Measurements from ENCODE around the gene RNF215. TPM values are rescaled to one million over a fixed set of nuclear protein-coding genes. Genes with fewer than 3 reads are reported as not detected.

The RNF215 gene
- total RNA-seq = 4.3 TPM
- long read RNA-seq, transcript RNF215-203 (9 exons, 1,992 nt) = major isoform, 5 of 9 reads
- long read RNA-seq, partial matches to known transcripts = 1 of 9 reads
- long read RNA-seq, other reads (novel, unspliced or antisense) = 1 of 9 reads

DNA sequence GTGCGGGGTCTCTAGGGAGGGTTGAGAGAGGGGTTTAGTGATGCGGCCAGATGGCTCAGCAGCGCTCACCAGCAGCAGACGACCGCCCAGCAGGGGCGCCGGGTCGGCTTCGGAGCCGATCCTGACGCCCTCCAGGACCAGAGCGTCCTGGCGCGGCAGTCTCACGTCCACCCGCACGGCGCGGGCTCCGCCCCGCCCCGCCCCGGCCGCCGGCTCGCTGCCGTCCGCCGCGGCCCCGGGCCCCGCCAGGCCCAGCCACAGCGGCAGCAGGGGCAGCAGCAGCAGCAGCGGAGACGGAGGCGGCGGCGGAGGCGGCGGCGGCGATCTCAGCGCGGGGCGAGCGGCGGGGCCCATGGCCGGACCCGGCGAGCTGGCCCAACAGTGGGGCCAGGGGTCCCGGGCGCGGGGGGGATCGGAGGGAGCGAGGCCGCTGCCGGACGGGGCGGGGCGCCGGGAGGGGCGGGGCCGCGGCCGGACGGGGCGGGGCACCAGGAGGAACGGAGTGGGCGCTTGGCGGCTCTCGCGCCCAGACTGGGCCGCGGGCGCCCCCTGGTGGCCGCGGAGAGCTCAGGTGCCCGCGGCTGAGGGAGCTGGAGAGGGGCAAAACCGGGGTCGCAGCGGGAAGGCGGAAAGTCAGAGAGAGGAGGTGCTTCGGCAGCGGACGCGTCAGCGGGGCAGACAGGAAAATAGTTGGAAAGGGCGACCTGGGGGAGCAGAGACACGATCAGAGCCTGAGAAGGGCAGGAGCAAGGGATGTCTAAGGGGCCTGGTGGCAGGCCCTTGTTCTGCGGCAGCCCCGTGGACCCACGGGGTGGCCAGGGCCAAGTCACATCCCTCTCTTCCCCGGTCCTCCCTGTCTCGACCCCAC, at the start of gene RNF215:
Gene RNF215, minus strand, starts transcription at position 452 of the 868 bp plus-strand sequence. Its CDS starts 98 bp downstream, at position 354.
- peak; percentile 97 for ATAC-seq (ENCODE audit: poor library complexity)
- intact Hi-C loops (cut with DNase I) = loop anchor here (1.0 to 5.0 kb wide), 3 partner anchors 99 to 280 kb away; no protein-coding TSS in a partner anchor
- DNase-seq = peak; percentile 90

DNA sequence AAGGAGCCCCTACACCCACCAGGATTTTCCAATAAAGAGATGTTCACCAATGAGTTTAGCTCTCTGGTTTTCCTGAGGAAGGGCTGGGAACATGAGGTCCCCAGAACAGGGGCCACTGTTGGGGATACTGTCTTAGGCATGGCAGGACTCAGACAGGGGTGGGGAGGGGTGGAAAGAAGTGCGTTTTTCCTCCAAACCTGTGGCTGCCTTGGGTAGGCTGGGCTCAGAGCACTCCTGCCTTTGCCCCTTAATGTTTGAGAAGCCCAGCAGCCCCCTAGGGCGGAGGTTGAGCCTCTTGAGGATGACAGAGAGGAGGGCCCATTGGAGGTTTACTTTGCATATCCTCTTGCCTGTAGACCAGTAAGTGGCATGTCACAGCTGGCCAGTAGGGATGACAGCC, 49.0 kb upstream of the RNF215 start:
- intact Hi-C loops (cut with DNase I) = no loop called here
- ATAC-seq (ENCODE audit: poor library complexity) (no peak), DNase-seq (no peak)

DNA sequence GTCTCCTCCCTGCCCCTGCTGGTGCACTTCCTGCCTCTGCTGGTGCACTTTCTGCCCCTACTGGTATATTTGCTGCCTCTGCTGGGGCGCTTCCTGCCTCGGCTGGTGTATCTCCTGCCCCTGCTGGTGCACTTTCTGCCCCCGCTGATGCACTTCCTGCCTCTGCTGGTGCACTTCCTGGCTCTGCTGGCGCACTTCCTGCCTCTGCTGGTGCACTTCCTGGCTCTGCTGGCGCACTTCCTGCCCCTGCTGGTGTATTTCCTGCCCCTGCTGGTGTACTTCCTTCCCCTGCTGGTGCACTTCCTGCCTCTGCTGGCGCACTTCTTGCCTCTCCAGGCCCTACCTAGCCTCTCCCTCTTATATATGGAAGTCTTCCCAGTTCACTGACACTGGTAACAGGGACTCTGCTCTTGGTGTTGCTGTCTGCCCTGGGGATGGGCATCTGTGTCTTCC, 48.5 kb upstream of the RNF215 start:
- ATAC-seq (ENCODE audit: poor library complexity) = no peak
- DNase-seq = peak; percentile 48
- intact Hi-C loops (cut with DNase I) = no loop called here

DNA sequence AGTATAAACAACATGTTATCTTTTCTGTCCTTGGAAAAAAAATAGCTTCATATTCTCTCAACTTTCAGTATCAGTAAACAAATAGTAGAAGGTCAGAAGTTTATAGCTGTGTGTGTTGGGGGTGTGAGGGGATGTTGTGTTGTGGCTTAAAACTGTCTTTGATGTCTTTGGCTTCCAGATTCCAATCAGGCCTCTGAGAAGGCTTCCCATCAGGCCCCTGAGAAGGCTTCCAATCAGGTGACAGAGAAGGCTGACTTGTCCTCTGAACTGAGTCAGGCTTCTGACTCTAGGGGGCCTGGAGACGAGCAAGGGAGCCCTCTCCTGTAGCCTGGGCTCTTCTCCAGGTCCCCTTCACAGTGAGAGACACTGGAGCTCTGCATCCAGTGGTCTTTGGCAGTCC, 47.6 kb upstream of the RNF215 start:
- no peak for DNase-seq
- no peak for ATAC-seq (ENCODE audit: poor library complexity)
- intact Hi-C loops (cut with DNase I) = no loop called here

DNA sequence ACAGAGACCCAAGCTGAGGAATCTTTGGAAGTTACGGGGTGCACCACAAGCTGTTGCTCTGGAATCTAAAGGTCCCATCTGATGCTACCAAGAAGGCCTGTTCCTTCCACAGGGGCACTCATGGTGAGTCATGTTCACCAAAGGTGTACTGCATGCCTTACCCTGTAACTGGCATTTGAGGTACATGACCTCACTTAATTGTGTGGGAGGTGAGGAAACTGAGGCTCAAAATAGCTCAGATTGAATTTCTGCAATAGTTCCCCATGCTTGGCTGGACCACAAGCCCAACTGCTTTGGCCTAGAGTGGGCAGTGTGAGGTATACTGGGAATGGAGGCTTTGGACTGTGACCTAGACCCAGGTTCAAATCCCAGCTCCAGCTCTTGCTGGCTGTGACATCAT, 46.6 kb upstream of the RNF215 start:
- DNase-seq (no peak), ATAC-seq (ENCODE audit: poor library complexity) (no peak)
- intact Hi-C loops (cut with DNase I) = no loop called here

DNA sequence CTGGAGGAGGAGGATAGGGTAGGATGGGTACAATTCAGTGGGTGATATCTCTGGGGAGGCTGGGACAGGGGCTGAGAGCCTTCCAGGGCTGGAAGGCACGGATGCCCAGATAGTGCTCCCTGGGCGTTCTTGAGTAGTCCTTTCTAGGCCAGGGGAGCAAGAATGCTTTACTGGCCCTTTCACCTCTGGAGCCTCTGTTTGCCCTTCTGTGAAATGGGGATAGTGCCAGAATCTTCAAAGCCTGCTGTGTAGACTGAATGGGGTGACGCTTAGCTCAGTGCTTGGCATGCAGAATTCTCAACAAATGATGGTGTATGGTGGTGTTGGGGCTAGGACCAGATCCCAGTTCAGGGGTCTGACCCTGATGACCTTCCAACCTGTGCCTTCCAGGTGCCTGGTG, 46.0 kb upstream of the RNF215 start:
- ATAC-seq (ENCODE audit: poor library complexity) (no peak), DNase-seq (no peak)
- intact Hi-C loops (cut with DNase I) = no loop called here

DNA sequence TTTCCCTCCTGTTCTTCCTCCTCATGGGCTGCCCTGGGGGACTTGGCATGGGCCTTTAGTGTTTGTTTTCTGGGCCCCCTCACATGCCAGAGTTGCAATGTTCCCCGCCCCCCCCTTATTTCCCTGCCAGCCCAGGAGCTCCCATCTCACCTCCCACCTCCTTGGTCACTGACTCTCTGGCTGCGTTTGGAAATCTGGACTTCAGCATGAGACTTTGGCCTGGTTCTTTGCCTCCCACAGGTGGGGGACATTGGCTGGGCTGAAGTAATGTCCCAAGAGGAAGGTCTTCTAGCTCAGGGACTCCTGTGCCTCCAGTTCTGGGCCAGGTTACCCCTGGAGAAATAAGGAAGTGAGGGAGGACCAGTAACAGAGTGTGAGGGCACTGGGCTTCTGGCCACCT, 45.3 kb upstream of the RNF215 start:
- DNase-seq (no peak), ATAC-seq (ENCODE audit: poor library complexity) (no peak)
- intact Hi-C loops (cut with DNase I) = no loop called here

DNA sequence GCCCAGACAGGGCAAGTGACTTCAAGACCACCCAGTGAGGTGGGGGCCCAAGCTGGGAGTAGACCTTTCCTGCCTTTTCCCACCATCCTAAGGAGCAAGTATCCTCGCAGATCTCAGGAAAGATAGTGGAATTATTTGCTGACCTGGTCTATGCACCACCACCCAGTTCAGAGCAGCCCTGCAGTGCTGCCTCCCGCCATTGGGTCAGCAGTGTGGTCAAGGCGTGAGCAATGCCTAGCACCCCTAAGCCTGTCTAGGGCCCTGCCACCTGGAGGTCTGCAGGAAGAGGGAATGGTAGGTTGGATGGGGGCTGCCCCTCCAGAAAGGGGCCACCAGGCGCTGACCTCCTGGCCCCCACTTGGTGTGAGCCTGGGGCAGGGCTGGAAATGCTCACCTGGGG, 44.9 kb upstream of the RNF215 start:
- DNase-seq = no peak
- ATAC-seq (ENCODE audit: poor library complexity) = no peak
- intact Hi-C loops (cut with DNase I) = no loop called here

DNA sequence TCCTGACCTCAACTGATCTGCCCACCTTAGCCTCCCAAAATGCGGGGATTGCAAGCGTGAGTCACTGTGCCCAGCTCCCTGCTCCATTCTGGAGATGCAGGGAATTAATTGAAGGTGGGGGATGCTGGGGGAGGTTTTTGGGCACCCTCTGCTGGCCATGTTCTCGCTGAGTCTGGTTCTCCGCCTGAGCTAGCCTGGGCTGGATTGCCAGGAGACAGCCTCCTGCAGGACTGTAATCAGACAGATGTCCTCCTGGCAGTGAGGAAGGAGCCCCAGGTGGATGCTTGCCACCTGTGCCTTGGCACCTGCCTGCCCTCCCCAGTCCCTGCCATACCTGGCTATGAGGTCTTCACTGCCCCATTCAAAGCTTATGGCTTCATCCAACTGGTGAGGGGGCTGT, 43.7 kb upstream of the RNF215 start:
- no peak for ATAC-seq (ENCODE audit: poor library complexity)
- no peak for DNase-seq
- intact Hi-C loops (cut with DNase I) = no loop called here

DNA sequence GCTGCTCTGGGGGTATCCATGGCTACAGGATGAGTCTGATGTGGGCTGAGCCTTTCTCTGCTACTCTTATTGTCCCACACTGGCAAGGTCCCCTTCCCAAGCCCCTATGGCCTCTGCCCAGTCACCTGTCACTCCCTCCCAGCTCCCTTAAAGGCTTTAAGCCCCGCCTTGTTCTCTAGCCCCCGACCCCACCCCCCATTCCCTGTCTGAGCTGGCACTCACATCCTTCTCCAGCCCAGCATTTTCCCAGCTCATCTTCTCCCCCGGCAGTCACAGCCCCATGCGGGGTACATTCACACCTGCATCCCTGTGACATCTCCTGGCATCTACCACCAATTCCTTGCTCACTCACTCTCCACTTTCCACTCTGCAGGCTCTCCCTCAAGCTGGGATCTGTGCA, 42.7 kb upstream of the RNF215 start:
- DNase-seq (no peak), ATAC-seq (ENCODE audit: poor library complexity) (no peak)
- intact Hi-C loops (cut with DNase I) = no loop called here

DNA sequence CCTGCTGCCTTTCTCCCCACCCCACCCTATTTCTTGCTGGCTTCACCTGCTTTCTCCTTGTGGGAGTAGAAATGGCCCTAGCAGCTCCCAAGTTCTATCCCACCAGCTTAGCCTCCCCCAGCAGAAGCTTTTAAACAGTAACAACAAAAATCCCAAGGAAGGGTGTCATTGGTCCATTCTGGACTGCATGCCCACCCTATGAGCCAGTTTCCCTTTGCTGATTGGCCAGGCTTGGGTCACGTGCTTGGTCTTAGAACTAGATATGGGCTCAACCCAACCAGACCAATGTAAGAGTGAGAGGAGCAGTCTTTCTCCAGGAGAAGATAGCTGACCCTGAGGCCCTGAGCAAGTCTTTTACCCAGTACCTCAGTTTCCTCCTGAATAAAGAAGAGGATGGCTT, 40.7 kb upstream of the RNF215 start:
- intact Hi-C loops (cut with DNase I) = no loop called here
- DNase-seq (no peak), ATAC-seq (ENCODE audit: poor library complexity) (no peak)

DNA sequence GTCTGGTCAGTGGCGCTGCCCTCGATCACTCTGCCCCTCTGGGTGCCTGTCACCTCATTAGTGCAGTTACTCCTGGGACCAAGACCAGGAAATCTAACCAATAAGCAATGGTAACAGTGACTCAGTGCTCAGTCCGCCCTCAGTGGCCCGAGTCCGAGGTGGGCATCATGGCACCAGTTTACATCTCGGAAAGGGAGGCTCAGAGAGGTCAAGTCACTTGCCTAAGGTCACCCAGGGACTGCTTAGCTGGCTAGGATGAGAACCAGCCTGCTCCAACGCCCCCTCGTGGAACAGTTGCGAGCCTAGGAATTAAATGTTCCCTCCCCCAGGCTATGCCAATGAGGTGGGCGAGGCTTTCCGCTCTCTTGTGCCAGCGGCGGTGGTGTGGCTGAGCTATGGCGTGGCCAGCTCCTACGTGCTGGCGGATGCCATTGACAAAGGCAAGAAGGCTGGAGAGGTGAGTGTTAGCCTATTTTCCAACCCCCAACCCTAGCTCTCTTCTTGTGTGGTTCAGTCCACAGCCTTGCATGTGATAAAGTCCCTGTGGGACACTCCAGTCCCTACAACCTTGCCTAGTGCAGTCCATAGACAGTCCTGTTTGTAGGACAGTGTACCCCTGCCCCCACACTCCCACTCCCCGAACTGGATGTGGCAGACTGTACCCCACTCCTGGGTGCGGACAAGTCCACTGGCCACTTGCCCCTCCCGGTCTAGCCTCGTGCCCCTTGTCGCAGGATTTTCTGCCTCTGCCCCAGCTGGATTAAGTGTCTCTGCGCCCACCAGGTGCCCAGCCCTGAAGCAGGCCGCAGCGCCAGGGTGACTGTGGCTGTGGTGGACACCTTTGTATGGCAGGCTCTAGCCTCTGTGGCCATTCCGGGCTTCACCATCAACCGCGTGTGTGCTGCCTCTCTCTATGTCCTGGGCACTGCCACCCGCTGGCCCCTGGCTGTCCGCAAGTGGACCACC, 39.5 kb upstream of the RNF215 start:
- DNase-seq = peak; percentile 86
- intact Hi-C loops (cut with DNase I) = no loop called here

DNA sequence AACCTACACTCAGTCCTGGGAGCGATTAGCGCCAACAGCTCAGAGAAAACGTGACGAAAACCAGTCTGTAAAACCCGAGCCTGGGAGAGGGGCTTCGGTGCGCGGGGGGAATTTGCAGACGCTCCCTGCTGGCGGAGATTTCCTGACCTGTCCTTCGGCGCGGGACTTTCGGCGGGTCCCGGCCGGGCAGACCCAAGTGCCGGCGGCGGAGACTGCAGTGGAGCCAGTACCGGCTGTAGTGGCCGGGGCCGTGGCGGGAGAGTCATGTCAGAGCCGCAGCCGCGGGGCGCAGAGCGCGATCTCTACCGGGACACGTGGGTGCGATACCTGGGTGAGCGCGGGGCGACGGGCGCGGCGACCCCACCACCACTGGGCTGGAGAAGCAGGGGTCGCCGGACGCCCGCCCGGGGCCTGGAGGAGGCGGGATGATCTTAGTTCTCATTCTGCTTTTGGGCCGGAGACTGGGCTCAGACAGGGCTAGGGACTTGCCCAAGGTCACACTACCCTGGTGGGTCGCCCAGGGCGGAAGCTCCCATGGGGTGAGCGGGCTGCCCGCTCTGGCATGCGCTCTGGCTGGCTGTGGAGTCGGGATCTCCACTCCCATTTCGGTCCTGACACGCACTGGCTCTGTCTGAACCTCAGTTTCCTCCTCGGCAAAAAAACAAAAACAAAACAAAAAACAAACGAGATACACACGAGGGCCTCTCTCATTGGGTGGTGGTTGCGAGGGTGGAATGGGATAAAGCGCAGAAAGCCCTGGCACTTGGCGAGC, 38.6 kb upstream of the RNF215 start, which contains the start of gene MTFP1:
Gene MTFP1, plus strand, starts transcription at position 153 of the 772 bp plus-strand sequence. Its CDS starts 112 bp downstream, at position 265.
- intact Hi-C loops (cut with DNase I) = no loop called here
- ATAC-seq (ENCODE audit: poor library complexity) (peak; percentile 24), DNase-seq (peak; percentile 73)

More for the DNA sequence above, 39.5 kb upstream of the RNF215 start:
- ATAC-seq (ENCODE audit: poor library complexity) = peak; percentile 19

DNA sequence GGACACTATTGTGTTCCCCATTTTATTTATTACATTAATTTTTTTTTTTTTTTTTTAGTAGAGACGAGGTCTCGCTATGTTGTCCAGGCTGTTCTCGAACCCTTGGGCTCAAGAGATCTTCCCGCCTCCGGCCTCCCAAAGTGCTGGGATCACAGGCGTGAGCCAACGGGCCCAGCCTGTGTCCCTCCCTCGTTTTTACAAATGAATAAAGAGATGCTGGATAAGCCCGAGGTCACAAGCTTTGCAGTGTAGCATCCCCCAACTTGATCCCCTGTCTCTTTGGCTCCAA, 38.1 kb upstream of the RNF215 start:
- DNase-seq = no peak
- intact Hi-C loops (cut with DNase I) = no loop called here
- ATAC-seq (ENCODE audit: poor library complexity) = no peak

DNA sequence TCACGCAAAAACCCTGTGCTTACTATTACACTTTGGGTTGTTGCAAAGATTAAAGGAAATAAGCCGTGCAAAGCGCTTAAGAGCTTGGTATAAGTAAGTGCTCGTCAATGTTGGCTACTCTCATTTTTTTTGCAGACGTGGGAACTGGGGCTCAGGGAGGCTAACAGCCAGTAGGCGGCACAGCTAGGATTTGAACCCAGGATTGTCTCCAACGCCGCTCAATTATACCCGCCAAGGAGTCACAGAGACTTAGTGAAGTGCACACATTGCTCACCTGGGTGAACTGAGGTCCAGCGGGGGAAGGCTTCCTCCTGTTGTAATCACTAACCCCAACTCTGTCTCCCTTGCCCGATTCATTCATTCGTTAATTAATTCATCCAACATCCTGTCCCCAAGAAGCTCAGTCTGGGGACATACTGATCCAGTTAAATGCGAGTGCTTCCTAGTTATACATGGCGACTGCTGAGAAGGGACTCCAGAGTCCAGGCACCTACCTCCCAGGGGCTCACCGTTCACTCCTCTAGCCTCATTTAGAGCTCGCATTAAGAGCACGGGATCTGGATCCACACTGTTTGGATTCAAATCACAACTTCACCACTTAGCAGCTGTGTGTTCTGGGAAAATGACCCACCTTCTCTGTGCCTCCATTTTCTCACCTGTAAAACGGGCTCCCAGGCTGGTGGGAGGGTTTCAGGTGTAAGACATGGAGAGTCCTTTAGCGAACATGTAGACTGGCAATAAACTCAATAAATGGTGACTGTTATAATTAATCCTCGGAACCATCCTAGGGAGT, 37.5 kb upstream of the RNF215 start:
- intact Hi-C loops (cut with DNase I) = no loop called here
- ATAC-seq (ENCODE audit: poor library complexity) (no peak), DNase-seq (no peak)

DNA sequence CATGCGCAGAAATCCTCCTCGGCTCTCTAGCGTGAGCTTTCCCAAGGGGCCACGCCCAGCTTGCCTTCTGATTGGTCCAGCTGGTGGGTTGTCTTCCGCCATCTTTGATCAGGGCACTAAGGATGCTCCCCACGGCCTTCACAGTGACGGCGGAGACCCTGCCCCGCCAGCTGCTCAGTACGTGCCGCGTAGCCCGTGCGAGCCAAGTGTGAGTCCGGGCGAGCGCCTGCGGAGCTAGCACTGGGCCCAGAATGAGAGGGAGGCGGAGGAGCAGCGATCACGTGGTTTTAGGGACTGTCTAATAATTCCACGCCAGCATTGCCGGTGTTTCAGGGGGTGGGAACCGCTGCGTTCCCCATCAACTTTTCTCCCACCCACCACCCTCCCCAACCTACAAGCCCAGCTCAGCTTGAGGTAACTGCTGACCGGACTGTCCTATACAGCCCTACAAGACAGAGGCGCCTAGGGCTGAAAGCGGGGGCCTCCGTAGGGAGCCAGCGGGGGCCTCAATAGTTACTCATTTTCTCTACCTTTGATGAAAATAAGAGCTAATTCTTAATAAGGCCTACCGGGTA, 36.8 kb upstream of the RNF215 start:
- ATAC-seq (ENCODE audit: poor library complexity) = peak; percentile 92
- peak; percentile 99 for DNase-seq
- intact Hi-C loops (cut with DNase I) = no loop called here

DNA sequence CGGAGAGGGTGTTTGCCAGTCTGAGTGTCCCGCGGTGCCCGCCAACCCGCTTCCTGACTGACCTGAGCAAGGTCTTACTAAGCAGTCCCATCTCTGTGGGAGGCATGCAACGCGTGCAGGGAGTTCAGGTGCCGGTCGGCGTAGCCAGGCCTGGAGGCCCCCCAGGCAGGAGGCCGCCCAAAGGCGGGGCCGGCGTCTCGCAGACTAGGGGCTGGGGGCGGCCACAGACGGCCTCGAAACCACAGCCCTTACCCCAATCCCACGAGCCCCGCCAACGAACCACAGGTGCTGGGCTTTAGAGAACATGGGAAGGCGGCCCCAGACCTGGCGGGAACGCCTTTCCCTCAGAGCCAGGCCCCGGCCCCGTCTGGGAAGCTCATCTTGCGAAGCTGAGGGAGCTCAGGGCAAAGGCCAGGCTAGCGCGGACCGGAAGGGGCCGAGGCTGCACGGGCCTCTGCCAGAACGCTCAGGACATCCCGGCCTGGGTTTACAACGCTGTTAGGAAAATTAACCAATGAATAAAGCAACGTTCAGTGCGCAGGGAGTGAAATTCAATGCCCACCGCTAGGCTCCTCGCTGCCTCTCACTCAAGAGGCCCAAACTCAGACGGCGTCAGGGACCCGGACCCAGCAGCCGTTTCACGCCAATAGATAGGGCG, 36.2 kb upstream of the RNF215 start:
- ATAC-seq (ENCODE audit: poor library complexity) = peak; percentile 76
- intact Hi-C loops (cut with DNase I) = no loop called here
- DNase-seq = peak; percentile 86
